K562 (cell line): ENCODE data around the gene FRAT1. TPM values are rescaled to one million over a fixed set of nuclear protein-coding genes. Genes with fewer than 3 reads are reported as not detected.

Experiments used
- CHD7 ChIP-seq: fragments of 200-600 bp; sonication (generic); IDR thresholded peaks from one replicate; pipeline ENCODE4 v1.6.1; 2012; ENCODE audit warnings: mild to moderate bottlenecking, low read depth, low read length, inconsistent platforms
- FOXA1 ChIP-seq: fragments of 450-650 bp; IDR thresholded peaks from 2 replicates; pipeline ENCODE4 v1.6.1; 2016; ENCODE audit warnings: mild to moderate bottlenecking, borderline replicate concordance
- HMG20A ChIP-seq: fragments of 450-650 bp; formaldehyde crosslinking; conservative IDR thresholded peaks from 2 replicates; pipeline ENCODE4 v1.4.0; 2020; ENCODE audit warnings: mild to moderate bottlenecking, mixed read lengths
- KLF1 ChIP-seq: fragments of 450-650 bp; IDR thresholded peaks from 2 replicates; pipeline ENCODE4 v1.6.1; 2016; ENCODE audit warnings: missing genetic modification characterization, missing compliant biosample characterization
- L3MBTL2 ChIP-seq: fragments of 450-650 bp; IDR thresholded peaks from 2 replicates; pipeline ENCODE4 v1.6.1; 2016; ENCODE audit warnings: mild to moderate bottlenecking, moderate library complexity
- MAFG ChIP-seq: fragments of 450-650 bp; conservative IDR thresholded peaks from 2 replicates; pipeline ENCODE4 v1.6.1; 2016; ENCODE audit warnings: missing genetic modification characterization, missing compliant biosample characterization
- NONO ChIP-seq, 2 experiments: fragments of 200-400 bp in 1 of 2; fragments of 450-650 bp in 1 of 2; formaldehyde crosslinking in 1 of 2; IDR thresholded peaks; 2 replicates each; pipeline ENCODE4 v1.6.1; 2017; ENCODE audit warnings: low read depth in 2 of 2, mild to moderate bottlenecking in 2 of 2, moderate library complexity in 2 of 2, low read length in 1 of 2
- PBX2 ChIP-seq, 2 experiments: IDR thresholded peaks in 1 of 2; conservative IDR thresholded peaks in 1 of 2; 2 replicates each; pipeline ENCODE4 v1.6.1; 2016; ENCODE audit warnings: low read depth in 2 of 2, mild to moderate bottlenecking in 1 of 2, missing compliant biosample characterization in 1 of 2, missing genetic modification characterization in 1 of 2, moderate library complexity in 1 of 2
- PTTG1 ChIP-seq: fragments of 450-650 bp; IDR thresholded peaks from 2 replicates; pipeline ENCODE4 v1.6.1; 2016; ENCODE audit warnings: low read depth, mild to moderate bottlenecking, missing genetic modification characterization, missing compliant biosample characterization
- SMARCB1 ChIP-seq: IDR thresholded peaks from 2 replicates; pipeline ENCODE4 v1.6.1; 2011; ENCODE audit warnings: improper control_type of control experiment, low read depth; ENCODE audit not compliant: insufficient read length
- SRSF9 ChIP-seq: fragments of 200-400 bp; formaldehyde crosslinking; IDR thresholded peaks from 2 replicates; pipeline ENCODE4 v1.6.1; 2017; ENCODE audit warnings: low read depth, low read length, borderline replicate concordance
- ZKSCAN1 ChIP-seq: fragments of 150-350 bp; IDR thresholded peaks from 2 replicates; pipeline ENCODE4 v1.6.1; 2016; ENCODE audit warnings: low read depth, low read length
- polyA plus RNA-seq, 8 experiments: library from polyadenylated mRNA; depleted of rRNA in 4 of 8; stranded (reverse) in 5 of 8; unstranded in 3 of 8; fragments of >200 nt; fragmentation: Nextera tagmentation in 2 of 8; fragmentation: Illumina TruSeq in 1 of 8; extraction: Ambion mirVana in 2 of 8; extraction: Trizol in 1 of 8; gene quantifications; 2 replicates each; pipeline versions ENCODE4 v1.2.1 to v1.2.3, GENCODE V29; 2011 to 2014; ENCODE audit warnings: inconsistent platforms in 1 of 8, missing spikeins in 1 of 8
- total RNA-seq, 7 experiments: library from RNA; depleted of rRNA in 6 of 7; stranded (reverse); fragments of >200 nt in 6 of 7; fragmentation: Illumina TruSeq in 2 of 7; extraction: Trizol in 2 of 7; gene quantifications; 2 replicates each; pipeline versions ENCODE4 v1.2.1 to v1.2.3, GENCODE V29; 2011 to 2021; ENCODE audit warnings: low replicate concordance in 1 of 7
- TF ChIP-seq, protein P1 (sequence below): sonication (generic); formaldehyde crosslinking; IDR thresholded peaks from 2 replicates; pipeline ENCODE4 v1.8.0; 2022; ENCODE audit warnings: mild to moderate bottlenecking, missing genetic modification reagents
- TF ChIP-seq, protein P2 (sequence below): sonication (generic); formaldehyde crosslinking; IDR thresholded peaks from 2 replicates; pipeline ENCODE4 v1.9.0; 2022; ENCODE audit warnings: mild to moderate bottlenecking, missing genetic modification reagents

FRAT1 gene
- total and polyA plus RNA-seq, 9 of the 15 experiments (the other 6 are each of a cell fraction or from before 2014, with no cell fraction given): 0.11 to 4.6 (median 1.4) TPM

DNA sequence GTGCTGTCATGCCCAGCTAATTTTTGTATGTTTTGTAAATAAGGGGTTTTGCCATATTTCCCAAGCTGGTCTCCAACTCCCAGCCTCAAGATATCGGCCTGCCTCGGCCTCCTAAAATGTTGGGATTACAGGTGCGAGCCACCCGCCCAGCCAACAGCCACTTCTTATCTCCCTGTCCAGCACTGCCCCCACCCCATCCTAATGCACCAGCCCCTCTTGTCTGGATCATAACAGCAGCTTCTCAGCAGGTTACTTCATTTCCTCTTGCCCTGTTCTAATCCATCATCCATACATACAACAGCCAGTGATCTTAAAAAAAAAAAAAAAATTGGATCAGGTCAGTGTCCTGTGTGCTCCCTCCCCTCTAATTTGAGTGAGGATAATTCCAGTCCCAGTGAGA, 28.2 kb downstream of the FRAT1 start (continued):
- no peak for TF ChIP-seq ZKSCAN1
- no peak for TF ChIP-seq HMG20A (CRISPR knock-in tag)
- TF ChIP-seq PTTG1 (tag): no peak
- no peak for TF ChIP-seq L3MBTL2
- TF ChIP-seq, protein P1, sequence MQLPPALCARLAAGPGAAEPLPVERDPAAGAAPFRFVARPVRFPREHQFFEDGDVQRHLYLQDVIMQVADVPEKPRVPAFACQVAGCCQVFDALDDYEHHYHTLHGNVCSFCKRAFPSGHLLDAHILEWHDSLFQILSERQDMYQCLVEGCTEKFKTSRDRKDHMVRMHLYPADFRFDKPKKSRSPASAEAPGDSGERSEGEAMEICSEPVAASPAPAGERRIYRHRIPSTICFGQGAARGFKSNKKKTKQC (CRISPR knock-in tag): no peak
- no peak for TF ChIP-seq FOXA1
- TF ChIP-seq KLF1 (tag): no peak
- TF ChIP-seq MAFG: no peak
- no peak for TF ChIP-seq SMARCB1
- no peak for TF ChIP-seq SRSF9
- no peak for TF ChIP-seq NONO (IDR thresholded peaks at IDR 0.05; ENCODE audit: low read depth in 2 of 2, low read length in 1 of 2)
- TF ChIP-seq CHD7: no peak
- no peak for TF ChIP-seq PBX2 (CRISPR knock-in tag; IDR thresholded peaks at IDR 0.05; ENCODE audit: low read depth)
- no peak for TF ChIP-seq PBX2 (tag; conservative IDR thresholded peaks at IDR 0.05; ENCODE audit: low read depth)
- TF ChIP-seq, protein P2, sequence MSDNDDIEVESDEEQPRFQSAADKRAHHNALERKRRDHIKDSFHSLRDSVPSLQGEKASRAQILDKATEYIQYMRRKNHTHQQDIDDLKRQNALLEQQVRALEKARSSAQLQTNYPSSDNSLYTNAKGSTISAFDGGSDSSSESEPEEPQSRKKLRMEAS (CRISPR knock-in tag): no peak
